ENCODE data around the gene RPS10. TPM values are rescaled to one million over a fixed set of nuclear protein-coding genes. Genes with fewer than 3 reads are reported as not detected.

The RPS10 gene
- total and polyA plus RNA-seq, 2 of the 8 experiments (the other 6 are each of a cell fraction or from before 2014, with no cell fraction given), result 2,408 to 11,142 TPM

- TF ChIP-seq KDM4A (IDR thresholded peaks at IDR 0.05; ENCODE audit: low read depth, low read length, severe bottlenecking), result peak; percentile 45
- no peak for TF ChIP-seq SP4 (IDR thresholded peaks at IDR 0.05; ENCODE audit: low read length)
- TF ChIP-seq CHD1 (IDR thresholded peaks at IDR 0.05; ENCODE audit: low read depth, low read length), result no peak
- TF ChIP-seq HDAC6 (IDR thresholded peaks at IDR 0.05; ENCODE audit: low read depth, low read length), result no peak
- peak; percentile 28 for TF ChIP-seq NRF1 (IDR thresholded peaks at IDR 0.05; ENCODE audit: low read depth, low read length)
- TF ChIP-seq MAX (IDR thresholded peaks at IDR 0.05), result peak; percentile 46
- TF ChIP-seq JUN (IDR thresholded peaks at IDR 0.05; ENCODE audit: low read depth, low read length), result no peak
Observed at GRCh38 chr6:34465531-34466241, 39.8 kb upstream of the RPS10 start, which contains the start of gene PACSIN1 (continued).
